Activated CD8-positive, alpha-beta memory T cell treated with anti-CD3 and anti-CD28 coated beads, Interleukin-2, amount 10 ng/mL, durations not matched to agents 7 days and 5 days (primary cell): ENCODE measurements around the gene SRSF5. TPM values are rescaled to one million over a fixed set of nuclear protein-coding genes. Genes with fewer than 3 reads are reported as not detected.

Experiments used
- ATAC-seq: fragments of 150-1000 bp; cut with Tn5 transposase; one replicate; pipeline ENCODE4 v1.10.0; 2021; ENCODE audit warnings: moderate library complexity
- CTCF ChIA-PET: fragments of 350-600 bp; sonication (Branson Sonifier 250); formaldehyde crosslinking; loops from one replicate; lab custom pipeline; 2021; ENCODE audit warnings: antibody characterized with exemption; lab: Charles Lee
- DNase-seq: peaks from one replicate; pipeline ENCODE4 v3.0.0-alpha.2; 2020
- H3K27ac Mint-ChIP-seq: one replicate; pipeline ENCODE4 v1.8.0; 2021; ENCODE audit warnings: mild to moderate bottlenecking, mixed read lengths
- H3K27me3 Mint-ChIP-seq: one replicate; pipeline ENCODE4 v1.8.0; 2021; ENCODE audit warnings: mixed read lengths
- H3K36me3 Mint-ChIP-seq: one replicate; pipeline ENCODE4 v1.8.0; 2021; ENCODE audit warnings: mild to moderate bottlenecking, mixed read lengths
- H3K4me1 Mint-ChIP-seq: one replicate; pipeline ENCODE4 v1.8.0; 2021; ENCODE audit warnings: mixed read lengths
- H3K4me3 Mint-ChIP-seq: one replicate; pipeline ENCODE4 v1.8.0; 2021; ENCODE audit warnings: mild to moderate bottlenecking, moderate library complexity, mixed read lengths
- H3K9me3 Mint-ChIP-seq: one replicate; pipeline ENCODE4 v1.8.0; 2022; ENCODE audit warnings: low read depth, mixed read lengths
- total RNA-seq, 2 experiments: library from RNA; stranded (reverse); gene quantifications; one replicate each; pipeline ENCODE4 v1.2.3, GENCODE V29; 2021

SRSF5 gene
- total RNA-seq, 2 experiments from 2014 or later: 335 to 407 TPM

GRCh38 chr14:69773571-69774276, 6.8 kb downstream of the SRSF5 start:
- peak; percentile 19 for DNase-seq
- Mint-ChIP-seq H3K36me3 (peaks cover 90% of the 10 kb centered on the region), H3K27ac (no peak overlapping the region), H3K9me3 (no peaks in the 10 kb centered on the region), H3K4me3 (no peak overlapping the region), H3K4me1 (peaks cover 72% of the 10 kb centered on the region), H3K27me3 (no peaks in the 10 kb centered on the region)
- CTCF ChIA-PET: interaction anchor here (0.6 to 1.3 kb wide), 3 partner anchors 43 to 627 kb away, joined by 3 to 4 read pairs (median 3); no protein-coding TSS in a partner anchor
- no peak for ATAC-seq

- CTCF ChIA-PET: interaction anchor here (1.3 kb wide), 1 partner anchor 44 kb away, joined by 4 read pairs; no protein-coding TSS in a partner anchor
- no peak overlapping the region for H3K4me3 Mint-ChIP-seq
- peaks cover 84% of the 10 kb centered on the region for H3K36me3 Mint-ChIP-seq
- peaks cover 61% of the 10 kb centered on the region for H3K4me1 Mint-ChIP-seq
- H3K27ac Mint-ChIP-seq: no peak overlapping the region
- DNase-seq (no peak), ATAC-seq (no peak)
- H3K27me3 Mint-ChIP-seq: no peaks in the 10 kb centered on the region
- no peaks in the 10 kb centered on the region for H3K9me3 Mint-ChIP-seq
These were observed 8.1 kb downstream of the SRSF5 start for GRCh38 chr14:69775012-69775411.

GRCh38 chr14:69776875-69777453, 10.0 kb downstream of the SRSF5 start:
- ATAC-seq (no peak), DNase-seq (peak; percentile 7)
- Mint-ChIP-seq H3K27me3 (no peaks in the 10 kb centered on the region), H3K9me3 (no peaks in the 10 kb centered on the region), H3K27ac (peak overlapping the region; percentile 50), H3K4me1 (peaks cover 48% of the 10 kb centered on the region), H3K36me3 (peaks cover 77% of the 10 kb centered on the region), H3K4me3 (no peak overlapping the region)
- CTCF ChIA-PET: interaction anchor here (0.5 to 1.7 kb wide), 3 partner anchors 10 to 1047 kb away, joined by 3 to 4 read pairs (median 4); partner anchors contain the start of gene SRSF5

GRCh38 chr14:69779088-69779487, 12.1 kb downstream of the SRSF5 start:
- peaks cover 59% of the 10 kb centered on the region for H3K36me3 Mint-ChIP-seq
- H3K9me3 Mint-ChIP-seq: no peaks in the 10 kb centered on the region
- CTCF ChIA-PET: interaction anchor here (0.7 kb wide), 1 partner anchor 438 kb away, joined by 3 read pairs; no protein-coding TSS in a partner anchor
- no peak overlapping the region for H3K4me3 Mint-ChIP-seq
- H3K27ac Mint-ChIP-seq: peak overlapping the region; percentile 25
- peak; percentile 12 for DNase-seq
- H3K27me3 Mint-ChIP-seq: no peaks in the 10 kb centered on the region
- ATAC-seq: no peak
- H3K4me1 Mint-ChIP-seq: peaks cover 36% of the 10 kb centered on the region

- Mint-ChIP-seq H3K36me3 (peaks cover 49% of the 10 kb centered on the region), H3K4me3 (no peak overlapping the region), H3K9me3 (no peaks in the 10 kb centered on the region), H3K27me3 (no peaks in the 10 kb centered on the region), H3K4me1 (peaks cover 29% of the 10 kb centered on the region), H3K27ac (no peak overlapping the region)
- no peak for ATAC-seq
- no peak for DNase-seq
- CTCF ChIA-PET: interaction anchor here (0.9 kb wide), 1 partner anchor 20 kb away, joined by 3 read pairs; no protein-coding TSS in a partner anchor
These were observed 13.2 kb downstream of the SRSF5 start for GRCh38 chr14:69780092-69780491.

- peaks cover 22% of the 10 kb centered on the region for H3K4me1 Mint-ChIP-seq
- H3K9me3 Mint-ChIP-seq: no peaks in the 10 kb centered on the region
These were observed 14.0 kb downstream of the SRSF5 start for GRCh38 chr14:69780952-69781351.

GRCh38 chr14:69784942-69785341, 18.0 kb downstream of the SRSF5 start:
- H3K36me3 Mint-ChIP-seq: peaks cover 14% of the 10 kb centered on the region
- H3K27ac Mint-ChIP-seq: no peak overlapping the region
- no peaks in the 10 kb centered on the region for H3K27me3 Mint-ChIP-seq
- no peak for ATAC-seq
- H3K4me3 Mint-ChIP-seq: no peak overlapping the region
- no peaks in the 10 kb centered on the region for H3K4me1 Mint-ChIP-seq
- H3K9me3 Mint-ChIP-seq: no peaks in the 10 kb centered on the region
- CTCF ChIA-PET: no interaction called here
- DNase-seq: no peak

More at GRCh38 chr14:69780952-69781351, 14.0 kb downstream of the SRSF5 start:
- ATAC-seq: no peak
- Mint-ChIP-seq H3K36me3 (peaks cover 45% of the 10 kb centered on the region), H3K27ac (no peak overlapping the region), H3K27me3 (no peaks in the 10 kb centered on the region), H3K4me3 (no peak overlapping the region)
- CTCF ChIA-PET: interaction anchor here (0.9 kb wide), 1 partner anchor 21 kb away, joined by 3 read pairs; no protein-coding TSS in a partner anchor
- DNase-seq: peak; percentile 12

- no peak overlapping the region for H3K4me3 Mint-ChIP-seq
- H3K4me1 Mint-ChIP-seq: no peaks in the 10 kb centered on the region
- no peaks in the 10 kb centered on the region for H3K27me3 Mint-ChIP-seq
- CTCF ChIA-PET: no interaction called here
- H3K9me3 Mint-ChIP-seq: no peaks in the 10 kb centered on the region
- ATAC-seq (no peak), DNase-seq (no peak)
- H3K27ac Mint-ChIP-seq: no peak overlapping the region
- H3K36me3 Mint-ChIP-seq: peaks cover 5% of the 10 kb centered on the region
These were observed 19.7 kb downstream of the SRSF5 start for GRCh38 chr14:69786603-69787002.

GRCh38 chr14:69789118-69789640, 22.2 kb downstream of the SRSF5 start:
- H3K9me3 Mint-ChIP-seq: no peaks in the 10 kb centered on the region
- peaks cover 5% of the 10 kb centered on the region for H3K36me3 Mint-ChIP-seq
- DNase-seq (no peak), ATAC-seq (no peak)
- no peak overlapping the region for H3K4me3 Mint-ChIP-seq
- CTCF ChIA-PET: no interaction called here
- H3K27ac Mint-ChIP-seq: no peak overlapping the region
- H3K27me3 Mint-ChIP-seq: no peaks in the 10 kb centered on the region
- no peaks in the 10 kb centered on the region for H3K4me1 Mint-ChIP-seq

- CTCF ChIA-PET: no interaction called here
- no peaks in the 10 kb centered on the region for H3K4me1 Mint-ChIP-seq
These were observed 26.0 kb downstream of the SRSF5 start for GRCh38 chr14:69792887-69793421.

GRCh38 chr14:69794791-69795190, 27.8 kb downstream of the SRSF5 start:
- CTCF ChIA-PET: no interaction called here

More at GRCh38 chr14:69792887-69793421, 26.0 kb downstream of the SRSF5 start:
- H3K4me3 Mint-ChIP-seq: no peak overlapping the region
- DNase-seq (no peak), ATAC-seq (no peak)
- no peaks in the 10 kb centered on the region for H3K27me3 Mint-ChIP-seq
- no peaks in the 10 kb centered on the region for H3K9me3 Mint-ChIP-seq
- no peak overlapping the region for H3K27ac Mint-ChIP-seq
- H3K36me3 Mint-ChIP-seq: no peaks in the 10 kb centered on the region

GRCh38 chr14:69795691-69796090, 28.7 kb downstream of the SRSF5 start:
- H3K9me3 Mint-ChIP-seq: peaks cover 1% of the 10 kb centered on the region
- peaks cover 2% of the 10 kb centered on the region for H3K27me3 Mint-ChIP-seq
- CTCF ChIA-PET: no interaction called here
- no peak overlapping the region for H3K4me3 Mint-ChIP-seq
- no peak for DNase-seq
- no peaks in the 10 kb centered on the region for H3K4me1 Mint-ChIP-seq
- H3K36me3 Mint-ChIP-seq: peaks cover 2% of the 10 kb centered on the region
- H3K27ac Mint-ChIP-seq: no peak overlapping the region
- no peak for ATAC-seq

More at GRCh38 chr14:69794791-69795190, 27.8 kb downstream of the SRSF5 start:
- DNase-seq (no peak), ATAC-seq (no peak)
- Mint-ChIP-seq H3K4me3 (no peak overlapping the region), H3K27me3 (no peaks in the 10 kb centered on the region), H3K36me3 (no peaks in the 10 kb centered on the region), H3K27ac (no peak overlapping the region), H3K4me1 (no peaks in the 10 kb centered on the region), H3K9me3 (no peaks in the 10 kb centered on the region)

- Mint-ChIP-seq H3K27ac (no peak within 1 kb of the TSS), H3K27me3 (peaks cover 8% of the 10 kb centered on the region), H3K4me3 (no peak within 1 kb of the TSS), H3K4me1 (no peaks in the 10 kb centered on the region), H3K9me3 (peaks cover 3% of the 10 kb centered on the region), H3K36me3 (peaks cover 3% of the 10 kb centered on the region)
- no peak for DNase-seq
- CTCF ChIA-PET: no interaction called here
- ATAC-seq: no peak
These were observed 30.0 kb downstream of the SRSF5 start, which contains the start of gene SLC10A1 for GRCh38 chr14:69796797-69797500. Gene SLC10A1 (minus strand): TSS chr14:69797241. CDS start chr14:69797155, 86 bp downstream.
